HL-60/S4 (cell line): Measurements from ENCODE around the gene ALK.

Experiments used
- in situ Hi-C: fragments of 300-500 bp; cut with MboI; formaldehyde crosslinking; loops from 2 replicates; pipeline ENCODE4 v1.14.3; 2022; ENCODE audit warnings: low sequenced_read_pairs

The ALK gene

DNA sequence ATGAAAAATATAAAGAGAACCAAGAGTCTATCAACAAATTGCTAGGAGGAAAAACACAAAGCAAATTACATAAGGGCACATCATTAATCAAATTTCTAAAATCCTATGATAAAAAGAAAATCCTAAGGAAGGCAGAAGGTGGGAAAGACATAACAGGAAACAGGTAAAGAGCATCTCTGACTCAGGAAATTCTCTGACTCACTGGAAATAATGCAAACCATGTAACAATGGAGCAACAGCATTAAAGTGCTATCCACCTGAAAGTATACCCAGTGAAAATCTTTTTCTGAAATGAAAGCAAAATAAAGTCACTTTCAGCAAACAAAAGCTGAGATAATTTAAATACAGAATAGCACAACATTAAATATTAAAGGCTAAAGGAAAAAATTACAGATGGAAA, 10.9 kb downstream of the ALK start:
- in situ Hi-C loops = no loop called here

DNA sequence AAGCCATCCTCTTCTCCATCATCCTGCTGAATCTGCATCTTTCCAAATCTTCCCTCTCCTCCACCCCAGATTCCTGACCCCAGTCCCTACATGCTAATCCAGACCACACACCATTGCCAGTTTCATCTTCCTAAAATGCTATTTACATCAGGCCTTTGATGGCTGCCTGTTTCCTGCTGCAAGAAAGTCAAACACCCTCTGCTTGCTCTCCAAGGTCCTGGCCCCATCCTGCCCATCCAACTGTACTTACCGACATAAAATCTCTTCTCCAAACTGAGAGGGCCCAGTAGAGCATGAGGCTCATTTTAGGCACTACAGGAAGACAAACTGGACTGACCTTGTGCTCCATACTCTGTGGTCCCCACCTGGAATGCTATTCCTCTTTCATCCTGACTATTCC, 19.0 kb downstream of the ALK start:
- in situ Hi-C loops = no loop called here

DNA sequence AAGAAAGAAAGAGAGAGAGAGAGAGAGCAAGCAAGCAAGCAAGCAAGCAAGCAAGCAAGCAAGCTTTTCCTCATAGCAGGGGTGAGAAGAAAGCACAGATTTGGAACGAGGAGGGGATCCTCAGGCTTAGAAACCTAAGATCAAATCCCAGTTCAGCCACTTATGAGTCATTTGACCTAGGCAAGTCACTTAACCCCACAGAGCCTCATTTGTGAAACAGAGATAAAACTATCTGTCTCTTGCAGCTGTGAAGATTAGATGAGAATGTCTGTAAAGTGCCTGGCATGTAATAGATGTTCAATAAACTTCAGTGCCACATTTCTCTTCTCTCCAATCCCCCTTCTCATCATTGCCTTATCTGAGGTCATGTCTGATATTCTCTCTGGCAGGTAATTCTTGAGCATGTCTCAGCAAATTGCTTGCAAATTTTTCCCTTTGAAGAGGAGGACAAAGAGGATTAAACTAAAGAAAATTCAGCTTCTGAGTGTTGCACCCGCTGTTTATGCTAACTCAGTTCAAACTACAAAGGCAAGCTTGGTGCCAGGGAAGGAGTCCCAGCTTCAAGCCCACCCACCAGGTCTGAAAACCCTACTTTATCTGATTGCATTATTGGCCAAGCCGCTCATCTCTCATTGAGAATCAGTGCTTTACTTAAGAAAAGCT, 20.3 kb downstream of the ALK start:
- in situ Hi-C loops = no loop called here

DNA sequence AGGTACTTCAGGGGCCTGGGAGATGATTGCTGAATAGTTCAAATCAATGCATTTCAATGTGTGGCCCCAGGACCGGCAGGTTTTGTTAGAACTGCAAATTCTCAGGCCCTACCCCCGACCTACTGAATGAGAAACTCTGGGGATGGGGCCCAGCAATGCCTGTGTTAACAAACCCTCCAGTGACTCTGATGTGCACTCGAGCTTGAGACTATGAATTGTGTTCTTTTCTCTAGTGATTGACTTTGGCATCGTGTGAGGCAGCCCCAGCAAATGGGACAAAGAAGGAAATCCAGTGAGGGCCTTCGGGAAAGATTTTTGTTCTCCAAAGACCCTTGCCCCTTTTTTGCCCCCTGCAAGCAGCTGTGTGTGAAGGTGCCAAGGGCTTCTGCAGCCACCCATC, 22.4 kb downstream of the ALK start:
- in situ Hi-C loops = no loop called here

DNA sequence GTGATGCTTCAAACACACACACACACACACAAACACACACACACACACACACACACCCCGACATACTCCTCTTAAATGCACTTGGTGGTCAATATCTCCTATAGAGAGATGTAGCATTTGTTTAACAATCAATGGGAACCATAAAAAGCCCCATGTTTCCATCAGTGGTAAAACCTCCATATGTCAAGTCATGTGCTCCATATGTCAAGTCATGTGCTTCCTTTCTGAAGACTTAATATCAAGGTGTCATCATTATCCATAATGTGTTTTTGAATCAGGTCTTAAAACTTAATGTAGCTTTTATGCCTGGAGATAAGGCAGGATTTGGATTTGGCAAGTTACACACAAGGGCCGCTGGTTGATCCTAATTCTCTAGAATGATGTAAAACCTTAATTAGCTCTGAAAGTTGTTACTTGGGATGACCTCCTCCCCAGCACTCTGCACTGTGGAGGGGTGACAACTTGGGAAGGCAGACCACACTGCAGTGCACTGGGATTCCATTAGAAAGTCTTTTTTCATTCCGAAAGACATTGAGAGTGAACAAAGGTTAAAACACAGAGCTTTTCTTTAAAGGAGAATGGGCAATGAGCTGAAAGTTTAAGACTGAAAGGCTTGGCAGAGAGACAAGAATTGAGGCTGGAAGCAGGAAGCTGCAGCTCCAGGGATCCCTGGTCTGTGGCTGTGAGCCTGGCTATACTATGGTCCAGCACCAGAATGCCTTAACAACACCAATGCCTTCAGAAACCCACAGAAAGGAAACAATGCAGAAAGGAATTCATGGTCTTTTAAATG, 26.4 kb downstream of the ALK start:
- in situ Hi-C loops = no loop called here

DNA sequence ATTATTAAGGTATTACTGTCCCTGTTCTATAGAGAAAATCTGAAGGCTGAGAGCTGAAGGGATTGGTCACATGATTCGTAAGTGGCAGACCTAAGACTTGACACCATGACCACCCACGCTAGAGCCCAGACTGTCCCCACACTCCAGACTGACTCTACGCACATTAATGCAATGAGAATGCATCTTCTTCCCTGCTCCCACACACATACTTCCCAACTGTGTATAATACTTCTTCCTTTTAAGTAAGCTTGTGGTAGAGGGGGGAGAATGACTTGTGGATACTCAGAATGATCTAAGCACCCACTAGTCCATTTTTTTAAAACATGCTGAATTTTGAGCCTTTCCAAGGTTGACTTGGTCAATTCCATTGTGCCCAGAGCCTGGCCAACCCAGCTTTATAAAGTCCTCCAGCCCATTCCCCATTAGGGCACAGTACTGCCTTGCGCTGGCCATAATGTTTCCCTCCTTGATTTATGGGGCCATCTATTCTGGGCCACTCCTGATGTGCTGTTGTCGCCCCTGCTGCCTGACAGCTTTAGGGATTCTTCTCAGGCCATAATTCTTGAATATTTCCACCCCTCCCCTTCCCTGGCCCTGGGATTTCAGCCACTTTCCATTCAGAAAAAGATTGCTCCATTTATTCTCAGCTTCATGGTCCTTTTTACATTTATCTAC, 28.7 kb downstream of the ALK start:
- in situ Hi-C loops = no loop called here

DNA sequence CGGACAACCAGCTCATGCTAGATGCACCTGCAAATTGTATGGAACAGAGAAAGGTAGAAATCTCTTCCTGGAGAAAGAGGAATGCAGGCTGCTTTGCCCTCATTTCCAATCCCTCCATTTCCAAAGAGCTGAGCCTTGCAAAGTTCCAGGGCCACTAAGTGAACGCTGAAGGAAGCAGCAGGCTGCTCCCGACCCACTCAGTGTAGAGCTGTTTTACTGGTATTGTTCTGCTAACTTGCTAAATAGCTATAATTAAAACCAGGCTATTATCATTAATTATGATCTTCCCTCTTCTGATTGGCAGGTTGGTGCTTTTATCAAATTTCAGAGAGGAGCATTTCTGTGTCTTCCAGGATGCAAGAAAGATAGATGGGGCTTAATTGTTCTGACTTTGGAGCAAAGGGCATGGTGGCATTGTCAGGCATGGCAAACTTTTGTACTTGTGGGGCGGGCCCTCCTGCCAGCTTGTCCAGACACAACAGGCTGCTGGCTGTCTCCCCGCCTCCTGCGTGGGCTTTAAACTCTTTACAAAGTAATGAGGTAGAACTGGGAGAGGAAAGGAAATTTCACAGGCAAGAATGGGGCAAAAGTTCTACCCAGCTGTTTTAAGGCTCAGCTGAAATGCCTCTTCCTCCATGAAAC, 40.2 kb downstream of the ALK start:
- in situ Hi-C loops = no loop called here

DNA sequence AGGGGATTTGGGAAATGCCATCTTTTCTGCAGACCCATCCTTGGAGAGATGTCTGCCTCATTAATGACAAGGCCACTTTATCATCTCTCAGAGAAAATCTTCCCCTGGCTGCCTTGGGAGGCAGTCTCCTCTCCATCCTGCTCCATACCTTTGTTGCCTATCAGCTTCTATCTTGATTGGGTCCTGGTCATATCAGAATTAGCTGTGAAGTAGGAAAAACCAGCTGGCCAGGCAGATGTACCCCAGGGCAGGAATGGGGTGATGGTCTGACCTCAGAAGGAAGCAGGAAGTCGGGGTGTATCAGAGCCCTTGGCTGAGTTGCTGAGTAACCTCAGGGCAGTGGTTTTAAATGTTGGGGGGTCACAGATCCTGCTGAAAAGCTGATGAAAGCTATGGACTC, 41.3 kb downstream of the ALK start:
- in situ Hi-C loops = no loop called here

DNA sequence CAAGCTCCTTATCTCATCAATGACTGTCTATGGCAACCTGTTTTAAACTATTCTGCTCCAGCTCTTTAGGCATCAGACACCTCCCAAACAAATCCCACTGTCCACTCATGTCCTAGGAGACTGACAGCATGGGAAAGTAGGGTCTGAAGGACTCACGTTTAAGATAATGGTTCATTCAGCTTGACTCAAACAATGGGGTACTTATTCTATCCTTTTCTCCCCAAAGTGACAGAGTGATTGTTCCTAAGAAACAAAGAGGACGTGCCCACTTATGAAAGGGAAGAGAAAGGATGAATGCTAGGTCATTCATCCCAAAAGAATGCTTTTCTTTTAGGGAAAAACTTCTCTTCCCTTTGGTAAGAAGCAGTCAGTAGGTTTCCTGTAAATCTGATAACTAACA, 41.9 kb downstream of the ALK start:
- in situ Hi-C loops = no loop called here

DNA sequence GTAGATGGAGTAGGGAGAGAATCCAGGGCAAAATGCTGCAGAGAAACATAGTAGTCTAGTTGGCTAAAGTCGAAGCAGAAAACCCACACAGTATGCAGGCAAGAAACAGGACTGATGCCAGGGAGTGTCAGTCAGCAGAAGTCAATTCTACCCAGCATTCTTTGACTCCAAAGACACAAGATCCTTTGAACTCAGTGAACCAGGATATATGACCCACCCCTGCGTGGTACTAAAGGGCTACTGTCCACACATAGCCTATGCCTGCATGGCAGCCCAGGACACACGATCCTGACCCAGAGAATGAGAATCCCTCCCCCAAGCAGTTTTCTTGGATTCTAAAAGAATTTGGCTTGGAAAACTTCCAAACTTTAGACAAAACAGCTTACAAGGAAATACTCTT, 42.5 kb downstream of the ALK start:
- in situ Hi-C loops = no loop called here

DNA sequence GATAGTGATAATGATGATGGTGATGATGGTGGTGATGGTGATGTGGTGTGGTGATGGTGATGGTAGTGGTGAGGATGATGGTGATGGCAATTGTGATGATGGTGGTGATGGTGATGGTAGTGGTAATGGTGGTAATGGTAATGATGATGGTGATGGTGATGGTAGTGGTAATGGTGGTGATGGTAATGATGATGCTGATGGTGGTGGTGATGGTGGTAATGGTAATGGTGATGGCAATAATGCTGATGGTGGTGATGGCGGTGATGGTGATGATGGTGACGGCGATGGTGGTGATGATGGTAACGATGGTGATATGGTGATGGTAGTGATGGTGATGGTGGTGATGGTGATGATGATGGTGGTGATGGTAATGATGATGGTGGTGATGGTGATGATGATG, 45.0 kb downstream of the ALK start:
- in situ Hi-C loops = no loop called here

DNA sequence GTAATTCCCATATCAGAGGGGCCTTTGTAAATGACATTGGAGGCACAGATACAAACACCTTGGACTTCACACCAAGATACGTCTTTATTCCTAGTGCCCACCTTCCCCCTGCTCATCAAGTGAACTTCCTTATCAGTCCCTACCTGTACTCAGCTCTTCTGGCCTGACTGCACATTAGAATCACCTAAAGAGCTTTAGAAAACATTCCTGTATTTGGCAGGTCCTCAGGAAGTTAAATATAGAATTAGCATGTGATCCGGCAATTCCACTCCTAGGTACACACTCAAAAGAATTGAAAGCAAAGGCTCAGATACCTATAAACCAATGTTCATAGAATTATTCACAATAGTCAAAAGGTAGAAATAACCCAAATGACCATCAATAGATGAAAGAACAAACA, 46.6 kb downstream of the ALK start:
- in situ Hi-C loops = loop anchor here (25.0 kb wide), 1 partner anchor 912 kb away; no protein-coding TSS in a partner anchor

DNA sequence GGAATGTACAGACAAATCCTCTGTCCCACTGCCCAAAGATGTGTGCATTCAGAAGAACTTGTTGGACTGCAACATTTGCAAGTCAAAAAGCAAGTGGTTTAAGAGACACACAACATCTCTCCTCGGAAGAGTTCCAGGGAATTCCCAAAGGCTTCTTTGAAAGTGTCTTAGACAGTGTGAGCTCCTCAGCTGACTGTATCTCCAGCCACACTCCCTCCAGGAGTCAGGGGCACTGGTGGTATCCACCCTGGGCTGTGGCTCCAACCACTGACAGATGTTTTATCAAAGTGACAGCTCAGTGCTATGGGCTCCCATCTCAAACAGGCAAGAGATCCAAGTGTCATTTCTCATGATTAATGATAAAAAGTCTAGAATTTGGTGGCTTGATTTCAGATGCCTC, 48.5 kb downstream of the ALK start:
- in situ Hi-C loops = loop anchor here (25.0 kb wide), 1 partner anchor 911 kb away; no protein-coding TSS in a partner anchor

DNA sequence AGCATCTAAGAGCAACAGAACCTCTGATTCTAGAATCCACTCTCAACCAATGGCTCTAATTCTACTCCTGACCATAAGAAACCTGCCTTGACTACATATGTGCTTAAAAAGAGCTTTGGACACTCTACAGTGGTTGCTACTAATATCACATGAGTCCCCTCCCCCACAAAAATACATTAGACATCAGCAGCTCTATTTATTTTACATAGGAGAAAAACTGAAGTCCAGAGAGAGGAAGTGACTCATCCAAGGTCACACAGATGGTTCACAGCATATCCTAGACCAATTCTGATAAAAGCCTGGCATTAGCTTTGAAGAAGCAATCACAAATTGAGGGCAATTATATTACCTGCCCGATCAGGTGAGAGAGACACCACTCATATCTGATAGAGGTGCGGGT, 49.8 kb downstream of the ALK start:
- in situ Hi-C loops = loop anchor here (25.0 kb wide), 1 partner anchor 909 kb away; no protein-coding TSS in a partner anchor

DNA sequence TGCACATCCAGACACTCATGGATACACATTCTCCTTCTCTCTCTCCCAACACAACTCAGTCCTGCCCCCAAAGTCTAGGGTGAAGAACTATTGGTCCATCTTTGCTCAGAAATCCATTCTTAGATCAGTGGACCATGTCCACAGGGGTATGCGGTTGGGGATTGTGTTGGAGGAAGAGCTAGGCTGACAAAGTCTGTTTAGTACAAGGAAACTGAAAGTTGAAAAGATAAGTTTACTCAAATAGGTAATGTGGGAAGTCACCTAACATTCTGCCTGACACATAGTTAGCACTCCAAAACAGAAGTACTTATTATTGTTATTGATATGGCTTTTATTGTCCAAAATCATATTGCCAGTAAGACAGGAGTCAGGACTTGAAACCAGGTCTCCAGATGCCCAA, 55.9 kb downstream of the ALK start:
- in situ Hi-C loops = loop anchor here (25.0 kb wide), 1 partner anchor 903 kb away; no protein-coding TSS in a partner anchor

DNA sequence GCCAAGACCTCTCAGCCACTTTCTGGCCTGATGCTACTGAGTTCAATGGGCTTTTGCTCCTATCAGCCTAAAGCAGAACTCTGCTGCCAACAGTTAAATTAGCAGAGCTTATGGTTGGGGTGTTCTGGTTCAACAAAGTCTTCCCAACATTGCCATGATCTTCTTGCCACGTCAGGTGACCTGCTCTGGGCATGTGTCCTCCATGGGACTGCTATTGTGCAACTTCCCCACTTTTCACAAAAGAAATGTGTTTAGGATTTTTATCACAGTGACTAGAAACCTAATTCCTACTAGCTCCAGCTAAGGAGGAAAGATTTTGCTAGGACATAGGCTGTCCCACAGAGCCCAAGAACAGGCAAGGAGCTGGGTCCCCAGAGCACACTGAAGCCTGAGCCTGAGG, 56.4 kb downstream of the ALK start:
- in situ Hi-C loops = loop anchor here (25.0 kb wide), 1 partner anchor 903 kb away; no protein-coding TSS in a partner anchor

DNA sequence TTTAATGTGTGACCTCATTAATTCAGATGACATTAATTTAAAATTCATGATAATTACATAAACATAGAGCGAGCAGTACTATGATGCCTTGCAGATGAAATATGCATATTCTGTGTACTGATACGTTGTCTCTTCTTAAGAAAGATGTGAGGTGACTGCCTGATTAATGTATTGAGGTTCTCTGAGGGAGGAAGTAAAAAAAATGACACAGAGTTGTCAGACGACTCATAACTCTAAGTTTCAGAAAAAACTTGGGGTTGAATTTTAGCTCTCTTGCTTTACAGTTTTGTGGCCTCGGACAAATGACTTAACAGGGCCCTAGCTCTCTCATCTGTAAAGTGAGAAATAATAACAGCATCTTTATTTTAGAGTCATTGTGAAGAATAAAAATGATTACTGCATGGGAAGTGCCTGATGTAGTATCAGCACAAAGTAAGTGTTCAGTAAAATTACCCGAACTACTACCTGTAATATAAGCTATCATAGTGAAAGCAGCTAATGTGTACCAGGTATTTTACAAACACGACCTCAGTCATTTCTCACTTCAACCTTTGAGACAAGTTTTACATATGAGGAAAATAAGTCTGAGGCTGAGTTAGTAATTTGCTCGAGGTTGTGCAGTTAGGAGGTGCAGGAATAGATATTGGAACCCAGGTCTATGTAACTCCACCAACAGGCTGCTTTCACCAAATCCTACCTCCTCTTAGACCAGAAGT, 65.3 kb downstream of the ALK start:
- in situ Hi-C loops = loop anchor here (25.0 kb wide), 1 partner anchor 894 kb away; no protein-coding TSS in a partner anchor

DNA sequence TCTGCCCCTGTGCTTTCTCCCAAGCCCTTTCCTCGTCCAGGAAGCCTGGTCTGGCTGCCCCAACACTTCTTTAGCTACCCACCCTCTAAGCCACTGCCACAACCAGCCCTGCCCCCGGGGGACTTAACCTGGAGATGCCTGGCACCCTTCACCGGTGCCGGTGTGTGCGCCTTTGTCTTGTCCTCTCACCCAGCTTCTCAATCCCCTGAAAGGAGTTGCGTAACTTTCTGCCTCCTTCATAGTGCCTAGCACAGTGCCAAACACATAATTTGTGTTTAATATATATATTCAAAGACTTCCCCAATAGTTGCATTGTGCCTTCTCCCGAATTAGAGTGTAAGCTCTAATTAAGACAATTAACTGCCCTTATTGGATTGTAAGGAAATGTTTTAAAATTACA, 70.6 kb downstream of the ALK start:
- in situ Hi-C loops = loop anchor here (25.0 kb wide), 1 partner anchor 888 kb away; no protein-coding TSS in a partner anchor

DNA sequence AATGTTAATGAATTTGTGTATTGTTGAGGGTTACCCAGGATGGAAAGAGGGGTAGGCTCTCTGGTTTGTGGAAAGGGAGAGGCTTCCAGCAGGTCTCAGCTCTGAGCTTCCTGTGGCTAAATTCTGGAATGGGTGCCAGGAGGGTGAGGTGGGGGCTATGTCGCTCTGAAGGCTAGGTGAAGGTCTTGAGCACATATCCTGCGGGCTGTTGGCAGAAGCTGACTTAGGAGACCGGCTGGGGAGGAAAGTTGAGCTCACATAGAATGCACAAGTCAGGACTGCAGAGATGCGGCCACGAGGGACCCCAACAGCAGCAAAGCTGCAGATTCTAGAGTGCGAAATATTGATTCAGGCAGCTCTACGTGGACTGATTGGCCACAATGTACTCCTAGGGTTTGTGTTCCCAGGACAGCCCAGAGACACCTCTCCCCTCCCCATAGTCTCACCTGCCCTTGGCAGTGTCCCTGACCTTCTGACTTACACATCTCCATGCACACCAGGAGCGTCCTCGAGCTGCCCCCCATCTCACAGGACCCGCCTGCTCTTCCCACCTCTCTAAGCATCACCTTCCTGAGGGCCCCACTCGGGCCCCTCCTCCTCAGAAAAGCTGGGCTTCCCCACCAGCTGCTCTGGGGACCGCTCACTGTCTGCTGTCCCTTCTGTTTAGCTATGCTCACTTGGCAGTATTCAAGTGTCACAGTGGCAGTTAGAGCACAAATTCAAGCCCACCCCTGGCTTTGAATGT, 72.6 kb downstream of the ALK start:
- in situ Hi-C loops = no loop called here

DNA sequence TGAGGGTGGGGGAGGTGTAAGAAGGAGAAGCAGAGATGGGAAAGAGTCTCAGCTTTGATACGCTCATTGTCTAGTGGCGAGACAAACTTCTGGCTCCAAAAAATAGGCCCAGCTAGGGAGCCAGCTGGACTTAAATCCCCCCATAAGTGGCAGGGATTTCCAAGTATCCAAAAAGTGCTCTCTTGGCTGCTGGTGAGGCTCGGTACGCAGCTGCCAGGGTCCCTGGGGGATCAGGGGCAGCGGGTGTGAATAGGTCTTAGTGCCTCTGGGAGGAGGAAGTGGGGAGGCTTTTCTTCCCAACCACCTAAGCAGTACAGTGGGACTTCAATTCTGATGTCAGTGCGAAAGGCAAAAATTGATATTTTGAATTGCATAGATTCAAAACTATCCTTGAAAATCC, 73.5 kb downstream of the ALK start:
- in situ Hi-C loops = no loop called here
